Activated CD8-positive, alpha-beta T cell treated with anti-CD3 and anti-CD28 coated beads for 36 hours (primary cell): ENCODE data around the gene MRTFB. TPM values are rescaled to one million over a fixed set of nuclear protein-coding genes. Genes with fewer than 3 reads are reported as not detected.

Source experiments
- ATAC-seq: fragments of 200-7000 bp; cut with Tn5 transposase; one replicate; pipeline ENCODE4 v1.10.0; 2021; ENCODE audit warnings: mild to moderate bottlenecking, moderate library complexity
- CTCF ChIA-PET: fragments of 350-600 bp; sonication (Branson Sonifier 250); formaldehyde crosslinking; loops from one replicate; lab custom pipeline; 2021; ENCODE audit warnings: antibody characterized with exemption; lab: Charles Lee
- POLR2A ChIA-PET: fragments of 350-600 bp; sonication (Branson Sonifier 250); formaldehyde crosslinking; loops from one replicate; lab custom pipeline; 2021; ENCODE audit warnings: antibody characterized with exemption; lab: Charles Lee
- DNase-seq: peaks from one replicate; pipeline ENCODE4 v3.0.0-alpha.2; 2020
- H3K27ac Mint-ChIP-seq: one replicate; pipeline ENCODE4 v1.8.0; 2021; ENCODE audit warnings: mild to moderate bottlenecking, mixed read lengths
- H3K27me3 Mint-ChIP-seq: one replicate; pipeline ENCODE4 v1.8.0; 2021; ENCODE audit warnings: mixed read lengths
- H3K36me3 Mint-ChIP-seq: one replicate; pipeline ENCODE4 v1.8.0; 2021; ENCODE audit warnings: low read depth, mixed read lengths
- H3K4me1 Mint-ChIP-seq: one replicate; pipeline ENCODE4 v1.8.0; 2021; ENCODE audit warnings: low read depth, mixed read lengths
- H3K4me3 Mint-ChIP-seq: one replicate; pipeline ENCODE4 v1.8.0; 2021; ENCODE audit warnings: mild to moderate bottlenecking, moderate library complexity, mixed read lengths
- H3K9me3 Mint-ChIP-seq: one replicate; pipeline ENCODE4 v1.8.0; 2021; ENCODE audit warnings: mixed read lengths
- intact Hi-C: fragments of 100-400 bp; cut with micrococcal nuclease; formaldehyde crosslinking; loops from one replicate; pipeline ENCODE4 v1.10.0; 2022
- total RNA-seq, 2 experiments: library from RNA; stranded (reverse); gene quantifications; one replicate each; pipeline ENCODE4 v1.2.3, GENCODE V29; 2021
- TF ChIP-seq, protein P1 (sequence below): fragments of 200-600 bp; IDR thresholded peaks from one replicate; pipeline ENCODE4 v1.8.0; 2022; ENCODE audit warnings: antibody characterized with exemption, mild to moderate bottlenecking

Gene MRTFB
- total RNA-seq, 2 experiments from 2014 or later = 10.3 to 12.0 TPM

DNA sequence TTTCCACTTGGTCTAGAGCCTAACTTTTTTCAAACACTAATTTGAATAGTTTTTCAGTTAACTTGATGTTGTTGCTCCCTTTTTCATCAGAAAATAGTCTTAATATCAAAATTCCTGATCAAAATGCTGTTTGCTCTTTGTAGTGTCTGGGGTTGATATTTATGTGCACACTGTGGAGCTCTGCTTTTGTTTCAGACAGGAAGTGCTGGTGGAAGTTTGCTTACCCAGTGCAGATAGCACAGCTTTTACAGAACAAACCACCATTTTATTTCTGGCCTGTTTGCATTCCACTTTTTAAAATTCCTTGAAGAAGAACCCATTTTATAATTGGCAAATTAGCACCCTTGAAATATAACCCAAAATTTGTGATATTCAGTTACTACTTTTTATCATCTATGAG, 125.4 kb downstream of the MRTFB start:
- peaks cover 41% of the 10 kb centered on the region for H3K4me1 Mint-ChIP-seq

DNA sequence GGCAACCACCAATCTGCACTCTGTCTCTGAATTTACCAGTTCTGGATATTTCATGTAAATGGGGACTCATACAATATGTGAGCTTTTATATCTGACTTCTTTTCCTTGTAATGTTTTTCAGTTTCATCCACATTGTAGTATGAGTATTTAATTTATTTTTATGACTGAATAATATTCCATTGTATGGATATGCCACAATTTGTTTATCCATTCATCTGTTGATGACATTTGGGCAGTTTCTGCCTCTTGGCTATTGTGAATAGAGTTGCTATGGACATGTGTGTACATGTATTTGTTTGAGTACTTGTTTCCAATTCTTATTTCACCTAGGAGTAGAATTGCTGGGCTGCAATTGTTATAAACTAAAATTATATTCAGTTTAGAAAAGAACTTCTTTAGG, 126.9 kb downstream of the MRTFB start:
- H3K27me3 Mint-ChIP-seq = no peaks in the 10 kb centered on the region
- no peak overlapping the region for H3K4me3 Mint-ChIP-seq
- ATAC-seq (no peak), DNase-seq (no peak)
- TF ChIP-seq, protein P1, sequence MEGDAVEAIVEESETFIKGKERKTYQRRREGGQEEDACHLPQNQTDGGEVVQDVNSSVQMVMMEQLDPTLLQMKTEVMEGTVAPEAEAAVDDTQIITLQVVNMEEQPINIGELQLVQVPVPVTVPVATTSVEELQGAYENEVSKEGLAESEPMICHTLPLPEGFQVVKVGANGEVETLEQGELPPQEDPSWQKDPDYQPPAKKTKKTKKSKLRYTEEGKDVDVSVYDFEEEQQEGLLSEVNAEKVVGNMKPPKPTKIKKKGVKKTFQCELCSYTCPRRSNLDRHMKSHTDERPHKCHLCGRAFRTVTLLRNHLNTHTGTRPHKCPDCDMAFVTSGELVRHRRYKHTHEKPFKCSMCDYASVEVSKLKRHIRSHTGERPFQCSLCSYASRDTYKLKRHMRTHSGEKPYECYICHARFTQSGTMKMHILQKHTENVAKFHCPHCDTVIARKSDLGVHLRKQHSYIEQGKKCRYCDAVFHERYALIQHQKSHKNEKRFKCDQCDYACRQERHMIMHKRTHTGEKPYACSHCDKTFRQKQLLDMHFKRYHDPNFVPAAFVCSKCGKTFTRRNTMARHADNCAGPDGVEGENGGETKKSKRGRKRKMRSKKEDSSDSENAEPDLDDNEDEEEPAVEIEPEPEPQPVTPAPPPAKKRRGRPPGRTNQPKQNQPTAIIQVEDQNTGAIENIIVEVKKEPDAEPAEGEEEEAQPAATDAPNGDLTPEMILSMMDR = no peak
- ChIA-PET POLR2A (no interaction called here), CTCF (interaction anchor here (1.2 kb wide), 1 partner anchor 274 kb away, joined by 3 read pairs; no protein-coding TSS in a partner anchor)
- no peak overlapping the region for H3K27ac Mint-ChIP-seq
- intact Hi-C loops = no loop called here
- peaks cover 36% of the 10 kb centered on the region for H3K4me1 Mint-ChIP-seq
- H3K9me3 Mint-ChIP-seq = no peaks in the 10 kb centered on the region
- no peaks in the 10 kb centered on the region for H3K36me3 Mint-ChIP-seq

More for the DNA sequence above, 125.4 kb downstream of the MRTFB start:
- ChIA-PET POLR2A (no interaction called here), CTCF (interaction anchor here (1.1 kb wide), 1 partner anchor 11 kb away, joined by 3 read pairs; no protein-coding TSS in a partner anchor)
- Mint-ChIP-seq H3K27me3 (no peaks in the 10 kb centered on the region), H3K4me3 (no peak overlapping the region), H3K27ac (no peak overlapping the region), H3K9me3 (no peaks in the 10 kb centered on the region), H3K36me3 (no peaks in the 10 kb centered on the region)
- DNase-seq (no peak), ATAC-seq (no peak)
- intact Hi-C loops = no loop called here
- TF ChIP-seq, protein P1 = no peak

DNA sequence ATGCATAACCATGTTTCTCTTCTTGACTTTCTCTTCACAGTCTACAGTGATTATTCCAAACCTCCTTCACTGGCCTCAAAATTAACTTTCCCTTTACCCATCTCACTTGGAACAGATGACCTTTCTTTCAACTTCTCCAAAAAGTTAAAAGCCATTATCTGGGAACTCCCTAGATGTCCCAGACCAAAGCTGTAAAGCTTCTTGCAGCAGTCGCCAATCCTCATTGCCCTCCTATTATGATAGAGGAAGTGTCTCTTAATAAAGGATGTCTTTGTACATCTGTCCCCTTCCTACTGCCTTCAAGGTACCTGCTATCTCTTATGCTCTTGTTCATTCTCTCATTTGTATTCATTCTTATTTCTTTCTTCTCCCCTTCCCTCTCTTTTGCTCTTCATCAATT, 127.5 kb downstream of the MRTFB start:
- Mint-ChIP-seq H3K4me1 (peaks cover 31% of the 10 kb centered on the region), H3K27ac (no peak overlapping the region), H3K27me3 (no peaks in the 10 kb centered on the region), H3K4me3 (no peak overlapping the region), H3K9me3 (no peaks in the 10 kb centered on the region), H3K36me3 (no peaks in the 10 kb centered on the region)
- ATAC-seq (no peak), DNase-seq (no peak)
- ChIA-PET CTCF (interaction anchor here (1.2 kb wide), 1 partner anchor 275 kb away, joined by 3 read pairs; no protein-coding TSS in a partner anchor), POLR2A (no interaction called here)
- intact Hi-C loops = no loop called here
- TF ChIP-seq, protein P1 = no peak

DNA sequence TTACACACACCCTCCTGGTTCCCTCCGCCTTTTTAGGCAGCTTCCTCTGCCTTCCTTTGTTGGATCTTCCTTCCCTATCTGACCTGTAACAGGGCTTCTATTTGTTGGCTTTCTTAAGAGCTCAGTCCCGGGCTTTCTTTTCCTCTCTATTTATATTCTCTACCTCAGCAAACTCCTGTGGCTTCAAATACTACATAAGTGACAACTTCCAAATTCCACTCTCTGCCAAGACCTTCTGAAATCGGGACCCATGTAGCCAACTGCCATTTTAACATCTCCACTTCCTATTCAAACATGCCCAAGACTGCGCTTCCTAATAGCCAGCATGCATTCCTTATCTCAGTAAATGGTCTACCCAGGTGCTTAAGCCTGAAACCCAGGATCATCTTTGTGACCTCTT, 128.1 kb downstream of the MRTFB start:
- ATAC-seq = no peak
- POLR2A ChIA-PET = no interaction called here
- CTCF ChIA-PET = interaction anchor here (1.2 kb wide), 1 partner anchor 275 kb away, joined by 3 read pairs; no protein-coding TSS in a partner anchor
- DNase-seq = no peak
- no peaks in the 10 kb centered on the region for H3K9me3 Mint-ChIP-seq
- no peak overlapping the region for H3K27ac Mint-ChIP-seq
- no peaks in the 10 kb centered on the region for H3K27me3 Mint-ChIP-seq
- intact Hi-C loops = no loop called here
- H3K4me3 Mint-ChIP-seq = no peak overlapping the region
- H3K4me1 Mint-ChIP-seq = peaks cover 26% of the 10 kb centered on the region
- TF ChIP-seq, protein P1 = no peak
- H3K36me3 Mint-ChIP-seq = no peaks in the 10 kb centered on the region

DNA sequence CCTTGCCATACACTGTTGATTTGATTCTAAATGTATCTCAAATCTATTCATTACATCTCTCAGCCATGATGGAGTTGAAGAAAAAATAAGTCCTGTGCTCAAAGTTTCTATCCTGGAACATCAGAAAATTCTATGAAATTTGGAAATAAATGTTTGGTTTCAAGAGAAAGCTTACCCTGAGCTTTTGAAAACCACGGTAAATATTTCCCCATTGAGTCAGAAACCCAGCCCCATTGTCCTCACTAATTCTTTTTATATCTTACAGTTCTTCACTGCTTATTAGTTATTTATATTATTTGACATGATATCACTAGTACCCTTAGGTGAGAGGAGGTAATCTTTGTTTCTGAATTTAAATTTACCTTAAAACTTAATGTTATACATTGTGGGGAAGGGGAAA, 128.5 kb downstream of the MRTFB start:
- ChIA-PET POLR2A (no interaction called here), CTCF (interaction anchor here (0.8 to 0.9 kb wide), 2 partner anchors 10 to 15 kb away, joined by 3 read pairs; no protein-coding TSS in a partner anchor)
- DNase-seq (no peak), ATAC-seq (no peak)
- no peaks in the 10 kb centered on the region for H3K36me3 Mint-ChIP-seq
- no peaks in the 10 kb centered on the region for H3K9me3 Mint-ChIP-seq
- no peaks in the 10 kb centered on the region for H3K27me3 Mint-ChIP-seq
- intact Hi-C loops = no loop called here
- peaks cover 25% of the 10 kb centered on the region for H3K4me1 Mint-ChIP-seq
- TF ChIP-seq, protein P1 = no peak
- H3K27ac Mint-ChIP-seq = no peak overlapping the region
- H3K4me3 Mint-ChIP-seq = no peak overlapping the region
